ENCODE data around the gene GIMAP5. TPM values are rescaled to one million over a fixed set of nuclear protein-coding genes. Genes with fewer than 3 reads are reported as not detected.

Gene GIMAP5
- total and polyA plus RNA-seq, 2 donors (not counting 3 experiments of a cell fraction or from before 2014, with no cell fraction given) = 0.44 to 18.9 TPM

DNA sequence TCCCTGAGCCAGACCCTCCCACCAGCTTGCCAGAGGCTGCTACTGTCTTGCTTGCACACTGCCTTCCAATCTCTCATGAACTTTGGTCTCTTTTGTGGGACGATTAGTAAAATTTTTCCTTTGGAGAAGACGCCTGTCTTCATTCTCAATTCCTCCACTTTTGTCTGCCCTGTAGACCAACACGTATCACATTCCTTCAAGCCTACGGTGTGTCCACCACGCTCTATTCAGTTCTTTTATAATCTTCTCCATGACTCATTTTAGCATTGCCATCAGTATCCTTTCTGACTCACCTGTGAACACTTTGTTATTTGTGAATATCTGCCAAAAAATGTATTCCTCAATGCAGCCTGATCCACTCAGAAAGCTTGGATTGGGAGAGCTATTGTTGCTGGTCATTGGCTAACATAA lies 1.4 kb downstream of the GIMAP5 start:
- DNase-seq (ENCODE audit: low read depth, low spot score) = peak; percentile 80
- Histone ChIP-seq H3K9ac (replicated peaks; ENCODE audit: extremely low read depth, insufficient read depth, low read length) (no peak overlapping the region), H3K4me1 (ENCODE audit: control insufficient read depth, extremely low read depth, insufficient read depth, low read length) (peaks cover 27% of the 10 kb centered on the region), H3K9me3 (replicated peaks; ENCODE audit: control insufficient read depth, insufficient read depth, low read length) (no peaks in the 10 kb centered on the region), H3K27me3 (ENCODE audit: control insufficient read depth in 2 of 2, insufficient read depth in 2 of 2, low read length in 2 of 2) (no peaks in the 10 kb centered on the region), H3K79me2 (ENCODE audit: control insufficient read depth, insufficient read depth, low read length) (no peaks in the 10 kb centered on the region), H3K36me3 (ENCODE audit: control insufficient read depth in 2 of 2, extremely low read depth in 1 of 2, insufficient read depth in 2 of 2, low read length in 2 of 2) (peaks cover 0 to 14% of the 10 kb centered on the region in 2 experiments), H3K4me3 (replicated peaks in 1 of 3; ENCODE audit: insufficient read depth in 1 of 3, low read depth in 1 of 3, low read length in 3 of 3) (peak overlapping the region in 2 of 3 experiments; percentile 4 to 46), H3K4me2 (ENCODE audit: insufficient read depth, low read length) (peak overlapping the region; percentile 27), H4K20me1 (replicated peaks; ENCODE audit: control insufficient read depth, extremely low read depth, insufficient read depth, low read length) (no peaks in the 10 kb centered on the region), H2AFZ (ENCODE audit: low read depth, low read length) (peak overlapping the region; percentile 36), H3K27ac (ENCODE audit: insufficient read depth, low read depth, low read length) (no peak overlapping the region), H3K9me1 (replicated peaks; ENCODE audit: control insufficient read depth, extremely low read depth, insufficient read depth, low read length) (no peaks in the 10 kb centered on the region)
- ChIA-PET POLR2A (interaction anchor here (1.0 kb wide), 1 partner anchor 172 kb away, joined by 3 read pairs; the partner anchor contains the start of gene GIMAP4), CTCF (interaction anchor here (0.5 to 2.2 kb wide), 11 partner anchors 9 to 290 kb away, joined by 3 to 16 read pairs (median 3); partner anchors contain the start of genes GIMAP1 and GIMAP2)
- BruUV-seq (replicated peaks) = no TSS peak
- intact Hi-C loops (cut with micrococcal nuclease) (loop anchor here (1.0 to 5.0 kb wide), 5 partner anchors 17 to 290 kb away; partner anchors contain the start of gene GIMAP6), dilution Hi-C loops (cut with MboI; ENCODE audit: extremely low pct_ligation_motif_present, low sequenced_read_pairs) (no loop called here)
- TF ChIP-seq, protein P1, sequence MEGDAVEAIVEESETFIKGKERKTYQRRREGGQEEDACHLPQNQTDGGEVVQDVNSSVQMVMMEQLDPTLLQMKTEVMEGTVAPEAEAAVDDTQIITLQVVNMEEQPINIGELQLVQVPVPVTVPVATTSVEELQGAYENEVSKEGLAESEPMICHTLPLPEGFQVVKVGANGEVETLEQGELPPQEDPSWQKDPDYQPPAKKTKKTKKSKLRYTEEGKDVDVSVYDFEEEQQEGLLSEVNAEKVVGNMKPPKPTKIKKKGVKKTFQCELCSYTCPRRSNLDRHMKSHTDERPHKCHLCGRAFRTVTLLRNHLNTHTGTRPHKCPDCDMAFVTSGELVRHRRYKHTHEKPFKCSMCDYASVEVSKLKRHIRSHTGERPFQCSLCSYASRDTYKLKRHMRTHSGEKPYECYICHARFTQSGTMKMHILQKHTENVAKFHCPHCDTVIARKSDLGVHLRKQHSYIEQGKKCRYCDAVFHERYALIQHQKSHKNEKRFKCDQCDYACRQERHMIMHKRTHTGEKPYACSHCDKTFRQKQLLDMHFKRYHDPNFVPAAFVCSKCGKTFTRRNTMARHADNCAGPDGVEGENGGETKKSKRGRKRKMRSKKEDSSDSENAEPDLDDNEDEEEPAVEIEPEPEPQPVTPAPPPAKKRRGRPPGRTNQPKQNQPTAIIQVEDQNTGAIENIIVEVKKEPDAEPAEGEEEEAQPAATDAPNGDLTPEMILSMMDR (IDR thresholded peaks at IDR 0.05; ENCODE audit: extremely low read depth in 1 of 2, insufficient read depth in 1 of 2, low read depth in 1 of 2, low read length in 2 of 2) = no peak
- TF ChIP-seq JUN (IDR thresholded peaks at IDR 0.05; ENCODE audit: borderline replicate concordance, insufficient read depth, insufficient read length, low read depth) = peak; percentile 83
- TF ChIP-seq FOS (IDR thresholded peaks at IDR 0.05; ENCODE audit: borderline replicate concordance, insufficient read depth, low read length) = peak; percentile 64
- no peak for TF ChIP-seq POLR2AphosphoS5 (IDR thresholded peaks at IDR 0.05; ENCODE audit: insufficient read depth, low read depth, low read length)
- TF ChIP-seq GATA2 (IDR thresholded peaks at IDR 0.05; ENCODE audit: insufficient read depth, insufficient read length, low read depth, low read length) = no peak
- TF ChIP-seq POLR2A (IDR thresholded peaks at IDR 0.05; ENCODE audit: low read depth, low read length) = no peak
- TF ChIP-seq, protein P2, sequence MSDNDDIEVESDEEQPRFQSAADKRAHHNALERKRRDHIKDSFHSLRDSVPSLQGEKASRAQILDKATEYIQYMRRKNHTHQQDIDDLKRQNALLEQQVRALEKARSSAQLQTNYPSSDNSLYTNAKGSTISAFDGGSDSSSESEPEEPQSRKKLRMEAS (IDR thresholded peaks at IDR 0.05; ENCODE audit: insufficient read depth, insufficient read length) = no peak
- no peak for TF ChIP-seq MYC (IDR thresholded peaks at IDR 0.05; ENCODE audit: low read depth, low read length)
- TF ChIP-seq EZH2 (IDR thresholded peaks at IDR 0.05; ENCODE audit: borderline replicate concordance, low read depth, low read length, severe bottlenecking) = no peak
- FAIRE-seq = no peak

Data from endothelial cell of umbilical vein (primary cell).